ENCODE results near the gene CHCHD5. TPM values are rescaled to one million over a fixed set of nuclear protein-coding genes. Genes with fewer than 3 reads are reported as not detected.

The CHCHD5 gene
- total and polyA plus RNA-seq, 2 of the 8 experiments (the other 6 are each of a cell fraction or from before 2014, with no cell fraction given), result 27.2 to 71.5 TPM

Small RNA genes within 50 kb of the gene (small RNA-seq; reads per million reads assigned to genes)
- gene RF00019 (ENCODE audit: insufficient read depth), result not detected

Other genes starting within 250 kb of the CHCHD5 start
- 8.2 and 9.3 TPM in 2 replicates for gene RGPD8, start 151.0 kb upstream of the CHCHD5 start, total RNA-seq (2021; fragmentation: NEBNext Ultra II Directional; extraction: Animal tissue kit (Norgen Biotek cat#: 25700))
- 0.51 and 0.72 TPM in 2 replicates for gene RGPD8, start 151.0 kb upstream of the CHCHD5 start, polyA plus RNA-seq (2011; rRNA removed)
- 53.5 and 57.1 TPM in 2 replicates for gene TTL, start 102.5 kb upstream of the CHCHD5 start, total RNA-seq (2021; fragmentation: NEBNext Ultra II Directional; extraction: Animal tissue kit (Norgen Biotek cat#: 25700))
- 14.4 and 17.5 TPM in 2 replicates for gene TTL, start 102.5 kb upstream of the CHCHD5 start, polyA plus RNA-seq (2011; rRNA removed)
- gene POLR1B, start 42.1 kb upstream of the CHCHD5 start, total RNA-seq (2021; fragmentation: NEBNext Ultra II Directional; extraction: Animal tissue kit (Norgen Biotek cat#: 25700)), result 69.4 and 71.1 TPM in 2 replicates
- 24.3 and 50.2 TPM in 2 replicates for gene POLR1B, start 42.1 kb upstream of the CHCHD5 start, polyA plus RNA-seq (2011; rRNA removed)
- gene SLC20A1, start 61.3 kb downstream of the CHCHD5 start, total RNA-seq (2021; fragmentation: NEBNext Ultra II Directional; extraction: Animal tissue kit (Norgen Biotek cat#: 25700)), result 105 and 106 TPM in 2 replicates
- gene SLC20A1, start 61.3 kb downstream of the CHCHD5 start, polyA plus RNA-seq (2011; rRNA removed), result 32.6 and 42.6 TPM in 2 replicates
- not detected in 2 replicates for gene NT5DC4, start 136.4 kb downstream of the CHCHD5 start, total RNA-seq (2021; fragmentation: NEBNext Ultra II Directional; extraction: Animal tissue kit (Norgen Biotek cat#: 25700))
- not detected in 2 replicates for gene NT5DC4, start 136.4 kb downstream of the CHCHD5 start, polyA plus RNA-seq (2011; rRNA removed)
- 19.3 and 20.7 TPM in 2 replicates for gene CKAP2L, start 180.0 kb downstream of the CHCHD5 start, total RNA-seq (2021; fragmentation: NEBNext Ultra II Directional; extraction: Animal tissue kit (Norgen Biotek cat#: 25700))
- 1.6 and 2.5 TPM in 2 replicates for gene CKAP2L, start 180.0 kb downstream of the CHCHD5 start, polyA plus RNA-seq (2011; rRNA removed)
- gene IL1A, start 199.9 kb downstream of the CHCHD5 start, total RNA-seq (2021; fragmentation: NEBNext Ultra II Directional; extraction: Animal tissue kit (Norgen Biotek cat#: 25700)), result 0.34 and 0.74 TPM in 2 replicates
- 0.25 and 0.32 TPM in 2 replicates for gene IL1A, start 199.9 kb downstream of the CHCHD5 start, polyA plus RNA-seq (2011; rRNA removed)

All from H1 (cell line).